Immature natural killer cell (primary cell): ENCODE results near the gene IRAK2. TPM values are rescaled to one million over a fixed set of nuclear protein-coding genes. Genes with fewer than 3 reads are reported as not detected.

Experiments used
- DNase-seq, 3 donors: peaks; one replicate each; pipeline ENCODE4 v3.0.0; 2022; ENCODE audit warnings: mixed read lengths in 1 of 3
- H3K27ac Mint-ChIP-seq, 6 donors: one replicate each; pipeline ENCODE4 v1.8.0; 2020; ENCODE audit warnings: mixed read lengths in 6 of 6, mild to moderate bottlenecking in 5 of 6, inconsistent platforms in 4 of 6, moderate library complexity in 3 of 6
- H3K27me3 Mint-ChIP-seq, 3 donors: one replicate each; pipeline ENCODE4 v1.8.0; 2020 to 2021; ENCODE audit warnings: low read depth in 3 of 3, mild to moderate bottlenecking in 3 of 3, mixed read lengths in 3 of 3, moderate library complexity in 3 of 3, inconsistent platforms in 1 of 3
- H3K36me3 Mint-ChIP-seq, 3 donors: one replicate each; pipeline ENCODE4 v1.8.0; 2020; ENCODE audit warnings: mixed read lengths in 3 of 3, inconsistent platforms in 2 of 3, mild to moderate bottlenecking in 2 of 3
- H3K4me1 Mint-ChIP-seq, 2 donors: one replicate each; pipeline ENCODE4 v1.8.0; 2020; ENCODE audit warnings: inconsistent platforms in 2 of 2, mild to moderate bottlenecking in 2 of 2, mixed read lengths in 2 of 2, moderate library complexity in 1 of 2
- H3K4me3 Mint-ChIP-seq, 5 donors: one replicate each; pipeline ENCODE4 v1.8.0; 2020; ENCODE audit warnings: mild to moderate bottlenecking in 5 of 5, mixed read lengths in 5 of 5, inconsistent platforms in 3 of 5, moderate library complexity in 3 of 5
- H3K9me3 Mint-ChIP-seq, 6 donors: one replicate each; pipeline ENCODE4 v1.8.0; 2020; ENCODE audit warnings: mild to moderate bottlenecking in 6 of 6, mixed read lengths in 6 of 6, inconsistent platforms in 4 of 6, moderate library complexity in 3 of 6
- polyA plus RNA-seq, 3 donors: library from polyadenylated mRNA; unstranded; fragments of 300-500 nt; fragmentation: Illumina TruSeq; gene quantifications; one replicate each; pipeline ENCODE4 v1.2.3, GENCODE V29; 2021

Gene IRAK2
- polyA plus RNA-seq, 3 donors from 2014 or later = 14.5 to 37.5 (median 37.1) TPM

GRCh38 chr3:10280571-10280970 is 115.9 kb downstream of the IRAK2 start:
- H3K9me3 Mint-ChIP-seq = no peaks in the 10 kb centered on the region
- no peak for DNase-seq
- peak overlapping the region in 1 of 6 donors; percentile 45 for H3K27ac Mint-ChIP-seq
- no peaks in the 10 kb centered on the region for H3K27me3 Mint-ChIP-seq
- no peak overlapping the region for H3K4me3 Mint-ChIP-seq
- peaks cover 28 to 50% of the 10 kb centered on the region in 2 donors for H3K4me1 Mint-ChIP-seq
- peaks cover 0 to 26% (median 12%) of the 10 kb centered on the region in 3 donors for H3K36me3 Mint-ChIP-seq

GRCh38 chr3:10281951-10282350 is 117.2 kb downstream of the IRAK2 start:
- no peaks in the 10 kb centered on the region for H3K9me3 Mint-ChIP-seq
- H3K36me3 Mint-ChIP-seq = peaks cover under 1 to 20% (median 16%) of the 10 kb centered on the region in 3 donors
- H3K27me3 Mint-ChIP-seq = peaks cover 0 to 1% (median 0%) of the 10 kb centered on the region in 3 donors
- H3K27ac Mint-ChIP-seq = peak overlapping the region in 2 of 6 donors; percentile 6 to 59
- no peak for DNase-seq
- H3K4me3 Mint-ChIP-seq = no peak overlapping the region
- H3K4me1 Mint-ChIP-seq = peaks cover 26 to 44% of the 10 kb centered on the region in 2 donors

DNA sequence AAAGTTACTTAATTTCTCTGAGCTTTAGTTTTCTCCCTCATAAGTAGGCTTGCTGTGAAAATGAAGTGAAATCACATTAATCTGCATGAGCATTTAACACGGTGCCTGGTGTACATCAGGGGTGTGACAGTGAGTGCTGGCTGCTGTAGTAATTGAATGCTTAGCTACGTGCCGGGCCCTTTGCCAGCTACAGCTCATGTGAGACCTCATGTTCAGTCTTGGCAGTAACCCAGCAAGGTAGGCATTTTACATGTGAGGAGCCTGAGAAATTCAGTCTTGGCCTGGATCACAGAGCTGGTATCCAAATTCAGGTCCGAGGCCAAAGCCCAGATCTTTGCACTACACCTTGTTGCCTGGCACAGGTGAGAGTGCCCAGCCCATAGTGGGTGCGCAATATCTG is 118.9 kb downstream of the IRAK2 start:
- Mint-ChIP-seq H3K4me1 (peaks cover 15 to 32% of the 10 kb centered on the region in 2 donors), H3K27me3 (peaks cover 0 to 3% (median 0%) of the 10 kb centered on the region in 3 donors), H3K36me3 (peaks cover 4 to 12% (median 10%) of the 10 kb centered on the region in 3 donors), H3K4me3 (no peak overlapping the region), H3K9me3 (no peaks in the 10 kb centered on the region), H3K27ac (peak overlapping the region in 3 of 6 donors; percentile 17 to 68 (median 62))
- DNase-seq = no peak

- DNase-seq = no peak
- H3K9me3 Mint-ChIP-seq = no peaks in the 10 kb centered on the region
- H3K27ac Mint-ChIP-seq = peak overlapping the region in 4 of 6 donors; percentile 60 to 81 (median 70)
- H3K27me3 Mint-ChIP-seq = peaks cover 0 to 3% (median 0%) of the 10 kb centered on the region in 3 donors
- H3K4me3 Mint-ChIP-seq = peak overlapping the region in 1 of 5 donors; percentile 23
- H3K36me3 Mint-ChIP-seq = peaks cover 4 to 10% (median 7%) of the 10 kb centered on the region in 3 donors
- peaks cover 15 to 32% of the 10 kb centered on the region in 2 donors for H3K4me1 Mint-ChIP-seq
These were observed 119.8 kb downstream of the IRAK2 start for GRCh38 chr3:10284496-10284895.

- H3K36me3 Mint-ChIP-seq = peaks cover 4 to 10% (median 6%) of the 10 kb centered on the region in 3 donors
- H3K4me1 Mint-ChIP-seq = peaks cover 15 to 32% of the 10 kb centered on the region in 2 donors
- no peak overlapping the region for H3K4me3 Mint-ChIP-seq
- H3K9me3 Mint-ChIP-seq = no peaks in the 10 kb centered on the region
- H3K27me3 Mint-ChIP-seq = peaks cover 0 to 3% (median 0%) of the 10 kb centered on the region in 3 donors
- H3K27ac Mint-ChIP-seq = peak overlapping the region in 5 of 6 donors; percentile 40 to 77 (median 62)
- no peak for DNase-seq
These were observed 120.8 kb downstream of the IRAK2 start for GRCh38 chr3:10285272-10286132.

GRCh38 chr3:10286133-10286524 is 121.4 kb downstream of the IRAK2 start:
- H3K4me1 Mint-ChIP-seq = peaks cover 15 to 32% of the 10 kb centered on the region in 2 donors
- peaks cover 4 to 10% (median 4%) of the 10 kb centered on the region in 3 donors for H3K36me3 Mint-ChIP-seq
- peaks cover 0 to 3% (median 0%) of the 10 kb centered on the region in 3 donors for H3K27me3 Mint-ChIP-seq
- peak overlapping the region in 3 of 6 donors; percentile 40 to 64 (median 45) for H3K27ac Mint-ChIP-seq
- no peaks in the 10 kb centered on the region for H3K9me3 Mint-ChIP-seq
- H3K4me3 Mint-ChIP-seq = no peak overlapping the region
- DNase-seq = no peak

GRCh38 chr3:10286596-10287295 is 122.0 kb downstream of the IRAK2 start:
- no peaks in the 10 kb centered on the region for H3K9me3 Mint-ChIP-seq
- peaks cover 0 to 3% (median 0%) of the 10 kb centered on the region in 3 donors for H3K27me3 Mint-ChIP-seq
- peak in 1 of 3 donors; percentile 49 for DNase-seq
- H3K36me3 Mint-ChIP-seq = peaks cover 4 to 10% (median 4%) of the 10 kb centered on the region in 3 donors
- peak overlapping the region in 5 of 6 donors; percentile 48 to 64 (median 57) for H3K27ac Mint-ChIP-seq
- H3K4me3 Mint-ChIP-seq = no peak overlapping the region
- peaks cover 15 to 36% of the 10 kb centered on the region in 2 donors for H3K4me1 Mint-ChIP-seq

- peaks cover 0 to 3% (median 0%) of the 10 kb centered on the region in 3 donors for H3K27me3 Mint-ChIP-seq
- H3K4me3 Mint-ChIP-seq = no peak overlapping the region
- no peaks in the 10 kb centered on the region for H3K9me3 Mint-ChIP-seq
- H3K27ac Mint-ChIP-seq = no peak overlapping the region
- H3K4me1 Mint-ChIP-seq = peaks cover 25 to 49% of the 10 kb centered on the region in 2 donors
- no peak for DNase-seq
- H3K36me3 Mint-ChIP-seq = peaks cover 4% of the 10 kb centered on the region in 3 donors
These were observed 123.3 kb downstream of the IRAK2 start for GRCh38 chr3:10287936-10288574.

GRCh38 chr3:10288575-10288960 is 123.8 kb downstream of the IRAK2 start:
- Mint-ChIP-seq H3K27me3 (peaks cover 0 to 3% (median 0%) of the 10 kb centered on the region in 3 donors), H3K27ac (no peak overlapping the region), H3K4me1 (peaks cover 28 to 53% of the 10 kb centered on the region in 2 donors), H3K4me3 (no peak overlapping the region), H3K9me3 (no peaks in the 10 kb centered on the region), H3K36me3 (peaks cover 3 to 4% (median 4%) of the 10 kb centered on the region in 3 donors)
- DNase-seq = no peak

DNA sequence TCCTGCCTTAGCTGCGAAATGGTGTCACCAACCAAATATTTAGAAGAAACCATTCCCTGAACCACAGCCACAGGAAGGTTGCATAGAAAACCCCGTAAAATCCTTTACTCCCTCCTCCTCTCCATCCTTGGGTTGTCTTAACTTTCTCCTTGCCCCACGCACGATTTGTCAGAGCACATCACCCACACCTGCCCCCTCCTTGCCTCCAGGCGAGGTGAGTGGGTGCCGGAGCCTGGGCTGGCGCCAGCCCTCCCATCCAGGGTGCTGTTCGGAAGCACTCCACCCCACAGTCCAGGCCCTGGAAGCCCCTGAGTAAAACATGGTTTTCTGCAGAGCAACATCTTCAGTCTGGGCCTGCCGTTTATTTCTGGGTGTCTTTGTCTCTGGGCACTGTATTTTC is 124.4 kb downstream of the IRAK2 start:
- H3K27me3 Mint-ChIP-seq = peaks cover 0 to 3% (median 0%) of the 10 kb centered on the region in 3 donors
- peak overlapping the region in 1 of 6 donors; percentile 40 for H3K27ac Mint-ChIP-seq
- H3K4me1 Mint-ChIP-seq = peaks cover 30 to 48% of the 10 kb centered on the region in 2 donors

DNA sequence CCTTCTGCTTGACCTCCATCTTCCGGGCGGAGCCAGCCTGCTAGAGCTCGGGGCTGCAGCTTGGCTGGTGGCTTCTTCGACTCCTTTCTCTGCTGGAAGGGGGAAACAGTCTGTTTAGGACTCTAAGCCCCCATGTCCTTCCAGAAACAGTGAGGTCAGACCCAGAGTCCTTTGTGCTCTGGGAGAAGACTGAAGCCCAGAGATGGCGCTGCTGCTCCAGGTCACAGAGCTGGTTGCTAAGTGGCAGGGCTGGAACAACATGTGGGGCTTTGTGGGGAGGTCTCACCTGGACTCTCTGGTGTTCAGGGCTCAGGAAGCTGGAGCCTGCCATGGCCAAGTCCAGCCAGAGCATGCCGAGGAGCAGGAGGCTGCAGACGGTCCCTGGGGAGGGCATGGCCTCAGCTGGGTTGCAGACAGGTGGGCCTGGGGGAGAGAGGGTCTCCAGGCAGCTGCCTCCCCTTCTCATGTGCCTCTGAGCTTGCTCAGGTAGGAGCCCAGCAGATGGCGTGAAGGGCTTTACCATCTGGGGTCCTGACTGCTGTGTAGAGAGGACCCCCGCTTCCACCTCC is 125.2 kb downstream of the IRAK2 start:
- no peak overlapping the region for H3K27ac Mint-ChIP-seq
- peaks cover 0 to 3% (median 0%) of the 10 kb centered on the region in 3 donors for H3K27me3 Mint-ChIP-seq
- H3K4me1 Mint-ChIP-seq = peaks cover 25 to 42% of the 10 kb centered on the region in 2 donors
- DNase-seq = no peak
- no peak overlapping the region for H3K4me3 Mint-ChIP-seq
- H3K36me3 Mint-ChIP-seq = peaks cover 0 to 4% (median 4%) of the 10 kb centered on the region in 3 donors
- no peaks in the 10 kb centered on the region for H3K9me3 Mint-ChIP-seq

More for the DNA sequence above, 124.4 kb downstream of the IRAK2 start:
- no peak overlapping the region for H3K4me3 Mint-ChIP-seq
- no peak for DNase-seq
- peaks cover 0 to 4% (median 4%) of the 10 kb centered on the region in 3 donors for H3K36me3 Mint-ChIP-seq
- H3K9me3 Mint-ChIP-seq = no peaks in the 10 kb centered on the region

DNA sequence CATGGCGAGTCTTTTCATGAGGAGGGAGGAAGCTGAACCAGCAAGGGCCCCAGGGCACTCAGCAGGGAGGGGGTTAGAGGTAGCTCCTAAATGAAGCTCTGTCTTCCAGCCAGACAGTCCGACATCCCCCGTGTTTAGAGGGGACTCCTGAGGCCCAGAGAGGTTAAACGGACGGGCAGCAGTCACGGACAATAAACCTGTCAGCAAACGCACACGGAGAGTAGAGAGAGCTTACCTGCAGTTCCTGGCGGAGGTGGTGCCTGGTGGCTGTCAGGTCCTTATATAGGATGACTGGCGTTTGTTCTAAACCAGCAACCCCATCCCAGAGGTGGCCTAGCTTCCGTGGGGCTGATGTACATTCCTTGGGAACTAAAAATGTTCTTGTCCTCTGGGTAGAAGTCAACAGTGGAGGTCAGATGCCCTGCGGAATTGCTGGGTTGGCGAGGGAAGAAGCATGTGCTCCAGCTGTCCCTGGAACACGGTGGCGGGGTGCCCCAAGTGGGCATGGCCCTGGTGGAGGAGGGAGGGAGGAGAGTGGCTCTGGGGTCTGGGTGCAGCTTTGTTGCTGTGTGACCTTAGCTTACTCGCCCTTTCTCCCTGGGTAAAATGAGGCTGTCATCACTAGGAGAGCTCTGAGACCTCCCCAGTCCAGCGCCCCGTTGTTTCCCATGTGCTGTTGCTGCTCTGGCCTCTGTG is 125.9 kb downstream of the IRAK2 start:
- H3K27ac Mint-ChIP-seq = peak overlapping the region in 1 of 6 donors; percentile 58
- H3K9me3 Mint-ChIP-seq = no peaks in the 10 kb centered on the region
- peaks cover 0 to 4% (median 4%) of the 10 kb centered on the region in 3 donors for H3K36me3 Mint-ChIP-seq
- no peak for DNase-seq
- H3K27me3 Mint-ChIP-seq = peaks cover 0 to 3% (median 0%) of the 10 kb centered on the region in 3 donors
- H3K4me1 Mint-ChIP-seq = peaks cover 20 to 38% of the 10 kb centered on the region in 2 donors
- H3K4me3 Mint-ChIP-seq = no peak overlapping the region
